Left lung (tissue), 10 donors: ENCODE measurements around the gene PITPNM3. TPM values are rescaled to one million over a fixed set of nuclear protein-coding genes. Genes with fewer than 3 reads are reported as not detected.
A peak's percentile ranks its signal among the peaks of the same experiment; 100 is the strongest.

Source experiments
- ATAC-seq: fragments of 200-7000 bp; cut with Tn5 transposase; one replicate; pipeline ENCODE4 v1.9.1; 2020; ENCODE audit warnings: moderate library complexity
- DNase-seq, 4 donors: peaks; one replicate each; pipeline ENCODE4 v3.0.0-alpha.2; 2013 to 2020
- H3K27ac ChIP-seq, 2 donors: fragments of 200-600 bp; sonication (generic) in 1 of 2; one replicate each; pipeline versions ENCODE4 v1.5.0 to v1.8.0; 2020 to 2021
- H3K27me3 ChIP-seq, 2 donors: fragments of 200-600 bp; sonication (generic) in 1 of 2; one replicate each; pipeline versions ENCODE4 v1.5.0 to v1.8.0; 2020 to 2021
- H3K36me3 ChIP-seq, 2 donors: fragments of 200-600 bp; sonication (generic) in 1 of 2; one replicate each; pipeline versions ENCODE4 v1.5.0 to v1.8.0; 2020 to 2021
- H3K4me1 ChIP-seq, 2 donors: fragments of 200-600 bp; one replicate each; pipeline ENCODE4 v1.8.0; 2021
- H3K4me3 ChIP-seq, 2 donors: fragments of 200-600 bp; sonication (generic) in 1 of 2; one replicate each; pipeline versions ENCODE4 v1.5.0 to v1.8.0; 2020 to 2021; ENCODE audit warnings: mild to moderate bottlenecking in 1 of 2
- H3K9me3 ChIP-seq, 2 donors: fragments of 200-600 bp; sonication (generic) in 1 of 2; one replicate each; pipeline versions ENCODE4 v1.5.0 to v1.8.0; 2020 to 2021
- CTCF ChIP-seq, 2 donors: fragments of 200-600 bp; sonication (generic) in 1 of 2; IDR thresholded peaks; one replicate each; pipeline versions ENCODE4 v1.5.0 to v1.8.0; 2021; ENCODE audit warnings: antibody characterized with exemption in 2 of 2
- intact Hi-C, 2 donors: fragments of 100-400 bp; cut with DNase I; formaldehyde crosslinking; loops; one replicate each; pipeline versions ENCODE4 v1.11.2 to v1.14.2; 2022
- polyA plus RNA-seq, 6 donors: library from polyadenylated mRNA; unstranded; fragments of 120-200 nt; gene quantifications; one replicate each; pipeline ENCODE4 v1.2.1, GENCODE V29; 2013; ENCODE audit not compliant: insufficient read length in 6 of 6
- total RNA-seq, 2 donors: library from RNA; stranded (reverse); fragmentation: NEBNext Ultra II Directional; extraction: Animal tissue kit (Norgen Biotek cat#: 25700); gene quantifications; one replicate each; pipeline ENCODE4 v1.2.1, GENCODE V29; 2021
- donor health status: DM: no; HTN: yes; CAD: no.
- donor health status: DM: no; HTN: no; CAD: no.

Gene PITPNM3
- total and polyA plus RNA-seq, 8 donors = 3.6 to 13.8 (median 5.8) TPM

DNA sequence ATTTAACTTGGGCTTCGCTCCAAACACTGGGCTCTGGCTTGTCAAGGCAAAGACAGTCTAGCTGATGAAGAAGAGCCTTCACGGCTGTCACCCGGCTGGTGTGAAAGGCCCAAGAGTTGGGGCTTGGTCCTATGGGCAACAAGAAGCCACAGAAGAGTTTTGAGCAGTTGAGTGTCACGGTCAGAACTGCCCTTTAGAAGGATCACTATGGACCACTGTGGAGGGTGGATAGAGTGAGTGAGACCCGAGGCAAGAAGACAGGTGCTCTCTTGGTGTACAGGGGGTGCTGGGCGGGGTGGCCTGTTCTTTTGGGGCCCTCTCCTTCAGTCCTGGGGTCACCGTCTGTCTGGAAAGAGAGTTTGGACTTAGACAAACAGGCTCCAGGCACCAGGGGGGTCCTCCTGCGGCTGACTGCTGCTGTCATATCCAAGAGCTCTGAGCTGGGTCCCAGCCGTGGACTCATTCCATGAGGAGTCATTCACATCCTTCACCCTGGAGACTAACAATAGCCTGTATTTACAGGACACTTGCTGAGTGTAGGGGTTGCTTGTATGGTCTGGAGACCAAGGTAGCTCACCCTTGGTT, 109.7 kb downstream of the PITPNM3 start:
- no peak for TF ChIP-seq CTCF (IDR thresholded peaks at IDR 0.05)
- no peaks in the 10 kb centered on the region for H3K9me3 ChIP-seq
- H3K4me3 ChIP-seq = no peak overlapping the region
- no peak overlapping the region for H3K27ac ChIP-seq
- intact Hi-C loops = no loop called here
- peaks cover 0 to 15% of the 10 kb centered on the region in 2 donors for H3K36me3 ChIP-seq
- ATAC-seq (no peak), DNase-seq (no peak)
- peaks cover 10 to 17% of the 10 kb centered on the region in 2 donors for H3K4me1 ChIP-seq
- H3K27me3 ChIP-seq = no peaks in the 10 kb centered on the region

GRCh38 chr17:6444571-6445335, 111.6 kb downstream of the PITPNM3 start:
- H3K27ac ChIP-seq = no peak overlapping the region
- ATAC-seq (no peak), DNase-seq (peak in 1 of 4 donors; percentile 81)
- H3K4me3 ChIP-seq = peak overlapping the region; percentile 61 to 67
- H3K9me3 ChIP-seq = no peaks in the 10 kb centered on the region
- intact Hi-C loops = no loop called here
- H3K36me3 ChIP-seq = peaks cover 0 to 14% of the 10 kb centered on the region in 2 donors
- peaks cover 10 to 17% of the 10 kb centered on the region in 2 donors for H3K4me1 ChIP-seq
- peaks cover 0 to 6% of the 10 kb centered on the region in 2 donors for H3K27me3 ChIP-seq
- TF ChIP-seq CTCF (IDR thresholded peaks at IDR 0.05) = no peak

DNA sequence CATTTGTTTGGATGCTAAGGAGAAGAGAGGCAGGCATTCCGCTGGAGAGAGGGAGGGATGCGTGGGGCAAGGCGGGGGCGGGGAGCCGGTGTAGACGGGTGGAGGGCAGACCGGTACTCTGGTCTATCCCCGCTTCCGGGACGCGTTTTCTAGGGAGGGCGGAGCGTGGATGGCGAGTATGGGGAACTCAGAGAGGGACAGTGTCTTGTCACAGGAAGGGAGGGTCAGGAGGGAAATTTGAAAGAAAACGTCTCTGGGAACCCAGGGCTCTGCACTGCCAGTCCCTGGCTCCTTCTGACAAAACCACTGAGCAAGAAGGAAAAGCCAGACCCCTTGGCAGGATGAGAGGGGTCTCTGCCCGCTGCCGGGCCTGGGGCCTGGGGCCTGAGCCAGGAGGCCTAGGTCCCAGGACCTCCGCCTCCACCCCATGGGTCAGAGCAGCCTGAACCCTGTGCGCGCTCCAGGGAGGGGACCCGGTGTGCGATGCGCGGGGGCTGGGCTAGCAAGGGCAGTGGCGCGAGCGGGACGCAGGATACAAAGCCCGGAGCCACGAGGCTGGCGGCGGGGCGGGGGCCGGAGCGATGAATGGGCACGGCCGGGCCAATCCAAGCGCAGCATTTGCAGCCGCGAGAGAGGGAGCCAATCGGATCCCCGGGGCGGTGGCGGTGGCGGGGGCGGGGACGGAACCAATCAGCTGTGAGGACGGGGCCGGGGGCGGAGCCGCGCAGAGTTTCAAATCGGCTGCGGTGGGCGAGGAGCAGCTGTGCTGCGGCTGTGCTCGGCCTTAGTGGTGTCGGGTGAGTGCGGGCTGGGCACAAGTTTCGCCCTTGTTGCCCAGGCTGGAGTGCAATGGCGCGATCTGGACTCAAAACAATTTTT, 112.4 kb downstream of the PITPNM3 start, which contains the start of gene PIMREG:
PIMREG (plus strand) TSS at position 764 of the 879 bp plus-strand sequence. CDS start 656 bp downstream, outside the sequence.
- Histone ChIP-seq H3K9me3 (no peaks in the 10 kb centered on the region), H3K4me1 (peaks cover 10 to 17% of the 10 kb centered on the region in 2 donors), H3K27me3 (peaks cover 0 to 14% of the 10 kb centered on the region in 2 donors), H3K27ac (peak within 1 kb of the TSS; percentile 67 to 79), H3K4me3 (peak within 1 kb of the TSS; percentile 61 to 67), H3K36me3 (peaks cover 0 to 6% of the 10 kb centered on the region in 2 donors)
- intact Hi-C loops = no loop called here
- DNase-seq = peak; percentile 95 to 97 (median 96)
- no peak for TF ChIP-seq CTCF (IDR thresholded peaks at IDR 0.05)
- ATAC-seq = peak; percentile 99

GRCh38 chr17:6442775-6443174, 113.6 kb downstream of the PITPNM3 start:
- Histone ChIP-seq H3K9me3 (no peaks in the 10 kb centered on the region), H3K27ac (no peak overlapping the region), H3K36me3 (no peaks in the 10 kb centered on the region), H3K4me3 (no peak overlapping the region), H3K27me3 (peaks cover 0 to 24% of the 10 kb centered on the region in 2 donors), H3K4me1 (peaks cover 10 to 17% of the 10 kb centered on the region in 2 donors)
- intact Hi-C loops = no loop called here
- ATAC-seq (no peak), DNase-seq (no peak)
- TF ChIP-seq CTCF (IDR thresholded peaks at IDR 0.05) = no peak
